Activated naive CD4-positive, alpha-beta T cell treated with anti-CD3 and anti-CD28 coated beads for 36 hours (primary cell): ENCODE results near the gene ELAC2. TPM values are rescaled to one million over a fixed set of nuclear protein-coding genes. Genes with fewer than 3 reads are reported as not detected.

ENCODE experiments used
- CTCF ChIA-PET: fragments of 350-600 bp; sonication (Branson Sonifier 250); formaldehyde crosslinking; loops from one replicate; lab custom pipeline; 2021; ENCODE audit warnings: antibody characterized with exemption; lab: Charles Lee
- DNase-seq: peaks from one replicate; pipeline ENCODE4 v3.0.0-alpha.2; 2020
- H3K27ac Mint-ChIP-seq: one replicate; pipeline ENCODE4 v1.8.0; 2021; ENCODE audit warnings: mild to moderate bottlenecking, mixed read lengths
- H3K27me3 Mint-ChIP-seq: one replicate; pipeline ENCODE4 v1.8.0; 2021; ENCODE audit warnings: low read depth, mixed read lengths
- H3K36me3 Mint-ChIP-seq: one replicate; pipeline ENCODE4 v1.8.0; 2021; ENCODE audit warnings: low read depth, mixed read lengths
- H3K4me1 Mint-ChIP-seq: one replicate; pipeline ENCODE4 v1.8.0; 2021; ENCODE audit warnings: low read depth, mixed read lengths
- H3K4me3 Mint-ChIP-seq: one replicate; pipeline ENCODE4 v1.8.0; 2021; ENCODE audit warnings: mild to moderate bottlenecking, moderate library complexity, mixed read lengths
- H3K9me3 Mint-ChIP-seq: one replicate; pipeline ENCODE4 v1.8.0; 2021; ENCODE audit warnings: mixed read lengths
- intact Hi-C: fragments of 100-400 bp; cut with micrococcal nuclease; formaldehyde crosslinking; loops from one replicate; pipeline ENCODE4 v1.15.1; 2023
- total RNA-seq, 2 experiments: library from RNA; stranded (reverse); gene quantifications; one replicate each; pipeline ENCODE4 v1.2.3, GENCODE V29; 2021

ELAC2 gene
- 10 to 100 TPM; 74.1 to 75.9 TPM for total RNA-seq

GRCh38 chr17:13017655-13018459 is at the start of gene ELAC2:
TSS of gene ELAC2 (minus strand) at chr17:13018027. CDS start at chr17:13017947, 80 bp downstream.
- Mint-ChIP-seq H3K36me3 (peaks cover 34% of the 10 kb centered on the region), H3K27me3 (no peaks in the 10 kb centered on the region), H3K4me3 (peak within 1 kb of the TSS; percentile 93), H3K4me1 (peaks cover 27% of the 10 kb centered on the region), H3K9me3 (no peaks in the 10 kb centered on the region), H3K27ac (peak within 1 kb of the TSS; percentile 97)
- intact Hi-C loops = loop anchor here (1.0 to 10.0 kb wide), 5 partner anchors 1021 to 1409 kb away; partner anchors contain the start of genes COX10, HS3ST3B1 and ZNF18
- CTCF ChIA-PET = interaction anchor here (0.7 to 6.2 kb wide), 4 partner anchors 11 to 411 kb away, joined by 3 to 100 read pairs (median 6); no protein-coding TSS in a partner anchor
- peak; percentile 97 for DNase-seq

GRCh38 chr17:13065032-13065431 is 47.2 kb upstream of the ELAC2 start:
- intact Hi-C loops = no loop called here
- Mint-ChIP-seq H3K27me3 (peaks cover 3% of the 10 kb centered on the region), H3K36me3 (no peaks in the 10 kb centered on the region), H3K9me3 (no peaks in the 10 kb centered on the region), H3K27ac (no peak overlapping the region), H3K4me1 (no peaks in the 10 kb centered on the region), H3K4me3 (no peak overlapping the region)
- DNase-seq = no peak
- CTCF ChIA-PET = no interaction called here

DNA sequence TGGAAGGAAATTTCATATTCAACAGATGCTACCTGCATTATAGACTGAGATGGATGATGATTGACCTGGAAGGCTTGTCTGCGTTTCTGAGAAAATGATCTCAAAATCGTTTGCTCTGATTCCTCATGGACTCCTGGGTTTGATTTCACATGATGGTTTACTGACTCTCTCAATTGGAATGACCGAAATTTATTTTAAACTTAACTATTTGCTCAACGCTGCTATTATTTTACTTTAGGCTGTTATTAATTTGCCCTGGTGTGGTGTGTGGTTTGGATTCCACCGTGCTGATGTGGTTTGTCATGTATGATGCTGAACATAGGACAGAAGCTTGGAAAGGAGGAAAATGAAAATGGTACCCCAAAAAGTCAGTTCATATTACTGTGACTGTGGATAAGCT is 37.3 kb upstream of the ELAC2 start:
- no peak for DNase-seq
- H3K27me3 Mint-ChIP-seq = peaks cover 7% of the 10 kb centered on the region
- H3K27ac Mint-ChIP-seq = no peak overlapping the region
- intact Hi-C loops = no loop called here
- H3K4me1 Mint-ChIP-seq = no peaks in the 10 kb centered on the region
- no peak overlapping the region for H3K4me3 Mint-ChIP-seq
- CTCF ChIA-PET = interaction anchor here (0.6 kb wide), 1 partner anchor 235 kb away, joined by 3 read pairs; no protein-coding TSS in a partner anchor
- H3K9me3 Mint-ChIP-seq = peaks cover 2% of the 10 kb centered on the region
- H3K36me3 Mint-ChIP-seq = no peaks in the 10 kb centered on the region

GRCh38 chr17:13054666-13055065 is 36.8 kb upstream of the ELAC2 start:
- no peak overlapping the region for H3K4me3 Mint-ChIP-seq
- H3K36me3 Mint-ChIP-seq = no peaks in the 10 kb centered on the region
- no peak overlapping the region for H3K27ac Mint-ChIP-seq
- H3K9me3 Mint-ChIP-seq = peaks cover 2% of the 10 kb centered on the region
- CTCF ChIA-PET = interaction anchor here (0.6 to 0.7 kb wide), 2 partner anchors 8 to 236 kb away, joined by 3 to 4 read pairs; no protein-coding TSS in a partner anchor
- no peaks in the 10 kb centered on the region for H3K4me1 Mint-ChIP-seq
- DNase-seq = no peak
- peaks cover 7% of the 10 kb centered on the region for H3K27me3 Mint-ChIP-seq
- intact Hi-C loops = no loop called here

GRCh38 chr17:13051915-13052314 is 34.1 kb upstream of the ELAC2 start:
- CTCF ChIA-PET = interaction anchor here (1.0 kb wide), 1 partner anchor 21 kb away, joined by 3 read pairs; no protein-coding TSS in a partner anchor
- no peaks in the 10 kb centered on the region for H3K4me1 Mint-ChIP-seq
- no peak overlapping the region for H3K27ac Mint-ChIP-seq
- intact Hi-C loops = no loop called here
- H3K36me3 Mint-ChIP-seq = no peaks in the 10 kb centered on the region
- no peak for DNase-seq
- no peak overlapping the region for H3K4me3 Mint-ChIP-seq
- no peaks in the 10 kb centered on the region for H3K9me3 Mint-ChIP-seq
- peaks cover 7% of the 10 kb centered on the region for H3K27me3 Mint-ChIP-seq

- Mint-ChIP-seq H3K4me3 (no peak overlapping the region), H3K36me3 (no peaks in the 10 kb centered on the region), H3K27me3 (peaks cover 7% of the 10 kb centered on the region), H3K9me3 (no peaks in the 10 kb centered on the region), H3K4me1 (no peaks in the 10 kb centered on the region), H3K27ac (no peak overlapping the region)
- intact Hi-C loops = no loop called here
- CTCF ChIA-PET = interaction anchor here (2.7 kb wide), 1 partner anchor 17 kb away, joined by 11 read pairs; no protein-coding TSS in a partner anchor
- DNase-seq = no peak
Measured at GRCh38 chr17:13047011-13047606, 29.3 kb upstream of the ELAC2 start.

DNA sequence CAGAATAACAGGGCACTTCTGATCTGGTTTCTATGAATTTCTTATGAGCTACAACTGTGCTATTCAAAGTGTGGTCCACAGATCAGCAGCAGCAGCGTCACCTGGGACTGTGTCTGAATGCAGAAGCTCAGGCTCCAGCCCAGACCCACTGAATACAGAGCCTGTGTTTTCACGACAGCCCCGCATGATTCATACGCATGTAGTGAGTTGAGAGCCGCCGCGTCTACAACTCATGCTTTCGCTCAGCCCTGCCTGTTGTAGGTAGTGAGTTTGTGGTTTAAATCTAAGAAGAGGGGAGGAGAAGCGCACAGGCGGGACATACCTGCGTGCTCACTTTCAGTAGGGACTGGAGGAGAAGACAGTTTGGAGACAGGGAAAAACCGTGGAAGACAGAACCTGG is 28.5 kb upstream of the ELAC2 start:
- Mint-ChIP-seq H3K27me3 (peaks cover 4% of the 10 kb centered on the region), H3K36me3 (no peaks in the 10 kb centered on the region), H3K27ac (no peak overlapping the region), H3K9me3 (no peaks in the 10 kb centered on the region), H3K4me3 (no peak overlapping the region), H3K4me1 (no peaks in the 10 kb centered on the region)
- CTCF ChIA-PET = interaction anchor here (2.7 kb wide), 1 partner anchor 16 kb away, joined by 11 read pairs; no protein-coding TSS in a partner anchor
- DNase-seq = no peak
- intact Hi-C loops = no loop called here

DNA sequence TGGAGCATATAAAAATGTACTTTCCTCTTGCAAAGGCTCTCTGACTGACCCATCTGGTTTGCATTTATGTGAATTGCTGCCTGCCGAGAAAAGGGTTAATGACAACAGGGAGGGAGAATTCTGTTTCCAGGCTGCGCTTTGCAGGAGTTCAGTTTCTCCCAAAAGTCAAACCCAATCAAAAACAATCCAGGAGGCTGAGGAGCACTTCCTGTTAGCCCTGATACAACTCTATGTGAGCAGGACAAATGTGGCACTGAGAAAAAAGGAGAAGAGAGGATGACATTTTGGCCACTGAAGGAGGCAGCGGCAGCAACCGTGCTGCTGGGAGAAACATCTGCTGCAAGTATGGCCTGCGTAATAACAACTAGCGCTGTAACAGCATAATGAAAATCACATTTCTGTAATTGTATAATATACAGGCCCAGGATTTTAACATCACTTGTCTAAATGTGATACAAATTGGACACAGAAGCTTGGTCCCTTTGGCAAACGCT is 26.8 kb upstream of the ELAC2 start:
- CTCF ChIA-PET = no interaction called here
- DNase-seq = no peak
- Mint-ChIP-seq H3K27me3 (peaks cover 2% of the 10 kb centered on the region), H3K27ac (no peak overlapping the region), H3K4me1 (no peaks in the 10 kb centered on the region), H3K36me3 (no peaks in the 10 kb centered on the region), H3K9me3 (no peaks in the 10 kb centered on the region), H3K4me3 (no peak overlapping the region)
- intact Hi-C loops = no loop called here

- H3K4me1 Mint-ChIP-seq = no peaks in the 10 kb centered on the region
- peaks cover 2% of the 10 kb centered on the region for H3K27me3 Mint-ChIP-seq
- H3K4me3 Mint-ChIP-seq = no peak overlapping the region
- no peak for DNase-seq
- H3K36me3 Mint-ChIP-seq = no peaks in the 10 kb centered on the region
- CTCF ChIA-PET = interaction anchor here (3.1 kb wide), 1 partner anchor 8 kb away, joined by 19 read pairs; no protein-coding TSS in a partner anchor
- H3K9me3 Mint-ChIP-seq = peaks cover 16% of the 10 kb centered on the region
- intact Hi-C loops = no loop called here
- no peak overlapping the region for H3K27ac Mint-ChIP-seq
Measured at GRCh38 chr17:13038931-13039665, 21.3 kb upstream of the ELAC2 start.

GRCh38 chr17:13036751-13037150 is 18.9 kb upstream of the ELAC2 start:
- H3K36me3 Mint-ChIP-seq = no peaks in the 10 kb centered on the region
- H3K27me3 Mint-ChIP-seq = no peaks in the 10 kb centered on the region
- H3K4me1 Mint-ChIP-seq = peaks cover 4% of the 10 kb centered on the region
- intact Hi-C loops = no loop called here
- no peak overlapping the region for H3K27ac Mint-ChIP-seq
- peaks cover 17% of the 10 kb centered on the region for H3K9me3 Mint-ChIP-seq
- no peak for DNase-seq
- no peak overlapping the region for H3K4me3 Mint-ChIP-seq
- CTCF ChIA-PET = interaction anchor here (0.5 to 0.6 kb wide), 2 partner anchors 200 to 226 kb away, joined by 3 to 7 read pairs; no protein-coding TSS in a partner anchor

DNA sequence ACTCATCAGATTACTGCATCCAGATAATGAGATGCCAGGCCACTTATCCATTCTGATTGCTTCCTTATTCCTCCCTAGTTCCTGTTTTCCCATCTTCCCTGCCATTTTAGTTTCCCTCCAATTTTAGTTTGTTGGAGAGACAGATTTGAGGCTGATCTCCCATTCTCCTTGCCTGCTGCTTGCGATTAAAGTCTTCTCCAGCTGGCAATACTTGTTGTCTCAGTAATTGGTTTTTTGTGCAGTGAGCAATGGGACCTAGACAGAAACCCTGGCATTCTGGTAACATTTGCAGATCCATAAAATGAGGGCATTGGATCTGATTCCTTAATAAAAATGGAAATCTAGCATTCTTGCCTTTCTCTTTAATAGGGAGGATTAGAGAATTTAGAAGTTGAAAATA is 17.6 kb upstream of the ELAC2 start:
- no peak for DNase-seq
- CTCF ChIA-PET = interaction anchor here (1.2 kb wide), 1 partner anchor 14 kb away, joined by 3 read pairs; no protein-coding TSS in a partner anchor
- H3K4me3 Mint-ChIP-seq = no peak overlapping the region
- H3K27ac Mint-ChIP-seq = no peak overlapping the region
- H3K4me1 Mint-ChIP-seq = peaks cover 11% of the 10 kb centered on the region
- H3K36me3 Mint-ChIP-seq = no peaks in the 10 kb centered on the region
- peaks cover 17% of the 10 kb centered on the region for H3K9me3 Mint-ChIP-seq
- intact Hi-C loops = no loop called here
- no peaks in the 10 kb centered on the region for H3K27me3 Mint-ChIP-seq
